Renal cortical epithelial cell (primary cell): ENCODE measurements around the gene HOXC9. TPM values are rescaled to one million over a fixed set of nuclear protein-coding genes. Genes with fewer than 3 reads are reported as not detected.

Experiments
- DNase-seq: peaks from one replicate; pipeline ENCODE4 v3.0.0-alpha.2; 2011; ENCODE audit warnings: low read depth
- total RNA-seq: library from RNA; depleted of rRNA; stranded (reverse); fragments of >200 nt; gene quantifications from 2 replicates; pipeline ENCODE4 v1.2.3, GENCODE V29; 2014

HOXC9 gene
- total RNA-seq, 1 donor from 2014 or later, result 6.5 TPM

DNA sequence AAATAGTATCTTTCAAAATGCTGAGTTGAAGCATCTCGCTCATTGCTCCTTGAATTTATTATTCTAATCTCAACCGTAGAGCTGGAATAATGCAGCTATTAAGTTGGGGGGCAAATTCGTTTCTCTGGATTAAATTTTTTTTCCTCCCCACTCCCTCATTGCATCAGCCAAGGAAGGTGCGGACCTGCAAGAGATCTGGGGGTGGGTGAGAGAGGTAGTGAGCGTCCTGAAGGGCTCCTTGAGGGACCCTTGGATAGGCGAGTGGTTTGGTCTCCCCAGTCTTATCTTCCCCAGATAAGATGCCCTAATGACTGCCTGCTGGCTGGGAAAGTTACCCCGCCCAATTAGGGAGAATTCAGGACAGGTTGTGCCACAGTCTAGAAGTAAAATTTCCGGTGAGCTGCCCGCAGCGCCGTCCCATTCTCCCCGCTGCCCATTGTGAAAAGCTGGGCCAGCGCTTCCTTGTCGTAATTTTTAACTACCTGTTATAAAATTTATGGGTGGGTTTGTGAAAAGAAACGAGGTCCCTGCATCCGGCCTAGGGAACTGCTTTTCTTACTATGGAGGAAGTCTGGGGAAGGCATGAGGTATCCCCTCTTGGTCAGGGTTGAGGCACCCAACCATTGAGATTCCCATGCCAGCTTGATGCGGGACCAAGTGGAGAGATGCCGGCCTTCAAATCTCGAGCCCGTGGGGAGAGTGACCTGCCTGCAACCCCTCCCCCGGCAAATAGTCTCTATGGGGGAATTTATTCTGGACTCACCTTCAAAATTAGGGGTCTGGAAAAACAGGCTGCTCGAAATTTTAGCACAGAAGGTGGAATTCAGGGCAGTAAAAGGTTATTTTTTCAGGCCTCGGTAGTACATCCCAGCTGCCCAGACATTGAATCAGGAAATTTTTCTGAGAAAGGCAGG is 15.3 kb downstream of the HOXC9 start:
- DNase-seq, result no peak

DNA sequence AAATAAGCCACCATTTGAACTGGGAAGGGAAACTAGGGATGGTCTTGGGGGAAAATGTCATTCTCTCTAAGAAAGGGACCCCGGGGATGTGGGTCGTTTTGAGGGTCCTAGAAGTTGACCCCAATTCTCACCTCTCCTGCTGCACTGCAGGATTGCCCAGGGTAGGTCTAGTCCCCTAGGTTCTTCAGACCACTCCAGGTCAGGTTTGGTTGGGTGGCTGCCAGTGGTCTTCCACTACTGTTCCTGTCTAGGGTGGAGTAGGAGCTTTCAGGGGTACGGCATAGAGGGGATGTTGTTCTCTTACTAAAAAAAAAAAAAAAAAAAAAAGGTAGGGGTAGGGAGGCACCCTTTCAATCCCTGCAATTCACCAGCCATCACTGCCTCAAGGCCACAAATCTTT is 16.1 kb downstream of the HOXC9 start:
- no peak for DNase-seq

DNA sequence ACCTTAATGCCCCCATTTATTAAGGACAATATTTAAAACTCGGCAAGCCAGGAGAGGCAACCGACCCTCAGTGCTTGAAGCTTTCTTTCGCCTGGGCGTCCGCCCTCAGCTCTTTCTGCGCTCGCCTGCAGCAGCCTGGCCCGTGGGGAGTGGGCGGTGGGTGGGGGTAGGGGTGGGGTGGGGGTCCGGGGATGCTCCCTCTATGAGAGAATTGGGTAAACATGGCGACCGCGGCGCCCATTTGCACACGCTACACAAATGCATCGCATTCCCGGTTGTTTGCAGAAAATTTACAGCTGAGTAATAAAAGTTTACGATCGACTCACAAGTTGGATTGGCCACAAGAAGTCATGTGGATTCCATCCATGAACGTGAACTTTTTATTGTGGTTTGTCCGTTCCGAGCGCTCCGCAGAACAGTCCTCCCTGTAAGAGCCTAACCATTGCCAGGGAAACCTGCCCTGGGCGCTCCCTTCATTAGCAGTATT is 16.6 kb downstream of the HOXC9 start:
- DNase-seq, result peak; percentile 92

DNA sequence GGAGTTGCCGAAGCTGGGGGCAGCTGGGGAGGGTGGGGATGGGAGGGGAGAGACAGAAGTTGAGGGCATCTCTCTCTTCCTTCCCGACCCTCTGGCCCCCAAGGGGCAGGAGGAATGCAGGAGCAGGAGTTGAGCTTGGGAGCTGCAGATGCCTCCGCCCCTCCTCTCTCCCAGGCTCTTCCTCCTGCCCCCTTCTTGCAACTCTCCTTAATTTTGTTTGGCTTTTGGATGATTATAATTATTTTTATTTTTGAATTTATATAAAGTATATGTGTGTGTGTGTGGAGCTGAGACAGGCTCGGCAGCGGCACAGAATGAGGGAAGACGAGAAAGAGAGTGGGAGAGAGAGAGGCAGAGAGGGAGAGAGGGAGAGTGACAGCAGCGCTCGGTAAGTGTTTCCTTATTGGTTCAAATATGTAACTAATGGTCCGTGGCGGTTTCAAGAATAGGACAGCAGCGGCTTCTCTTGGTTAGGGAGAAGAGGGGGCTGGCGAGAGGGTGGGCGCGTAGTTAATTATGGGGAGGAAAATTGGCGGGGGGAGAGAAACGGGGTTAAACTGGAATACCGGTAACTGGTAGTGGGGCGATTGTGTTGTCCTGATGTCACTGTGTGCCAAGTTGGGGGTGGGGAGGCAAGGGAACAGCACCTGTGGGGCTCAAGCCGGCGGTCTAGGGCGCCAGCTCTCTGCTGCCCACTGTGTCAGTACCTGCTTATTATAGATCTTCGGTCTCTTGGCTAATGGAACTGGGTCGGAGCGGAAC is 17.2 kb downstream of the HOXC9 start:
- DNase-seq, result peak; percentile 64

DNA sequence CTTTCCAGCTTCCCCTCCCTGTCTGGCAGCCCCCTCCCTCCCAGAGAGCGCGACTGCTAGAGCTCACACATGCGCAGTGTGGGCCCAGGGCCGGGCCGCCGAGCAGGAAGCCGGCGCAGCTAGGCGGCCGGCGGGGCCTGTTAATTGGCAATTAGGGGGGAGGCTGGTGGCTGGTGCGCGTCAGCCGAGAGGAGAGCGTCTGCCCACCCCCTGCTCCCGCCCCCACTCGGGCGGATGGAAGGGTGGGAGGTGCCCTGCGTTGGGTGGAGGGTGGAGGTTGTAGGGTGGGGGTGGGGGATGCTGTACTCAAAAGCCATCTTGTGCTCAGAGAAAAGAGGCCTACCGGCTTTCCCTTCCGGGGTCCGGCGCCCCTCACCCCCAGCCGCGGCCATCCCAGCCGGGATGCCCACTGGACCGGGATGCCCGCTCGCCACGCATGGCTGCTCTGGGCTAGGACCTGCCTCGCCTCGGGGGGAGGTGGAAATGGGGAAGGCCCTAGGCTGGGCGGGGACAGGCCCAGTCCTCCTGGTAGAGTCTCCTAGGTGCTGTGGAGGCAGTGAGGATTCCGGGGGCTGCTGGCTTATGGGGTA is 18.0 kb downstream of the HOXC9 start:
- peak; percentile 86 for DNase-seq

DNA sequence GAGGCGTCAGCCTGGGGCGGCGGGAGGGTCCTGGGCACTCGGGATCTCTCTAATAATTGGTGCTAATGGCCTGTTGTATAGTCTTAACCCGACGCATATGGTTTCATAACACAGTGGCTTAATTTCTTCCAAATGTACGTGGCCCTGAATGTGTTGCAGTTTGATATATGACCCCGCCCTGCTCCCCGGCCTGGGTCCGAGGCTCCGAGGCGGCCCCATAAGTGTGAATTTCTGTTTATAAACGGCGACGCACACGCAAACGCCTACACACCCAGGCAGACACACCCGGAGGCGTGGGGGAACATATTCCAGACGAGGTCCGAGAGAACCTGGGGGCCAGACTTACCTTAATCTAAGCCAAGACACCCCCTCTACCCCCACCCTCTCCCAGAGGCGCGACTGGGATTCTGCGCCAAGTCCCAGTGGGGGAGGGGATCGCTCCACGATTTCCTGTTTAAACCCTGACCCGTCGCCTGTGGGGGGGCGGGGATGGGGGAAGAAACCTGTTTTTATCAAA is 18.6 kb downstream of the HOXC9 start:
- DNase-seq, result no peak

DNA sequence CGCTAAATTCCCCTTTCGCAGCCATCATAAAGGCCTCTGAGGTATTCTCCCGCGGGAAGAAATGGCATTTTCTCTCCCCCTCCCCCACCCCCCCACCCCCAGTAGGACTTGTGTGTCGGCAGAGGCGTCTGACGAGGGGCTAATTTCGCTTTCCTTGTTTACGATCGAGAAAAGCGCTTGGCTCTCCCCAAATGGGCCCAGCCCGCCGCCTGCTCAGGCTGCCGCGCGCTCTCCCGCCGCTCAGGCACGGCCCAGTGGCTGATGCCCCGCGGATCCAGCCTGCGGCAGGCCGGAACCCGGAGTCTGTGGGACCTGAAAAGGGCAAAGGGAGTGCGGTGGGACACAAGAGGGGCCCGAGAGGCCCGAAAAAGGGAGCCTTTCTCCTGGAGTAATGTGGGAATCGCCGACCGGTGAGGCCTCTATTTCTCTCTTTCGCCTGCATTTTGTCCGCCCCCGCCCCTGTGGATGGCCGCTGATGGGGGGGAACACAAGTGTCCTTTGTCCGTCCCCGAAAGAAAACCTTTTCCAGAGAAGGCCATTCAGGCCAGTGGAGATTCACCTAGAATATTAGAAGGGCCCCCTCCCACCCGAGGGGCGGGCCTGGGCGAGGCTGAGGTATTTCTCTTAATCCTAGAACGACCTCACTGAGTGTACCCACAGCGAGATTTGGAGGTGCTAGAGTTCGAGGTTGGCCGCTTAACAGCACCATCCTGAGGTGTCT is 19.3 kb downstream of the HOXC9 start:
- no peak for DNase-seq

DNA sequence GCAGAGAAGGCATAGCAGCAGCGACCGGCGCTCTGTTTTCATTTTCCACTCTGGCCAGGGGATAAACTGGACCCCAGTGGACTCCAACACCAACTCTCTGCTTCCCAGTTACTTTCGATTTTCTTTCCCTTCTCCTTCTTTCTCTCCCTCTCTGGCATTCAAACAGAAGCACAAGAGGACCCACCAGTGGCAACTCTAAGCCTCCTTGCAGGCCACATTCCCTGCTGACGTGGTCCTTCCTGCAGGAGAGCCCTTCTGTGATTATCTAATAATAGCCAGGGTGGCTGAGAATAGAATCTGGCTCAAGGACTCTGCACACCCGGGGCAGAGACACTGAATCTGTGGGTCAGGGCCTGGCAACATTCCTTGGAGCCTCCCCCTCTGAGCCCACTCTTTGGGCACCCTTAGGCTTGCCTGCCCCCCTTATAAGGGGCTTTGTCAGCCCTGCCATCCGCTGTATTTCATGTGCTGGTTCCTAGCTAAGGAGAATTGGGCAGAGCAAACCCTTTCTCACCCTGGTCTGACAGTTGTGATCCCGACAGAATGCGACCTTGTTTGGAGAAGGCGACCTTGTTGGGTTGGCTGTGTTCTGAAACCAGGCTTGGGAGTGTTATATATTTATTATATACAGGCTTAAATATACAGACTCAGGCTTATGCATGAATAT is 20.1 kb downstream of the HOXC9 start:
- DNase-seq, result no peak

DNA sequence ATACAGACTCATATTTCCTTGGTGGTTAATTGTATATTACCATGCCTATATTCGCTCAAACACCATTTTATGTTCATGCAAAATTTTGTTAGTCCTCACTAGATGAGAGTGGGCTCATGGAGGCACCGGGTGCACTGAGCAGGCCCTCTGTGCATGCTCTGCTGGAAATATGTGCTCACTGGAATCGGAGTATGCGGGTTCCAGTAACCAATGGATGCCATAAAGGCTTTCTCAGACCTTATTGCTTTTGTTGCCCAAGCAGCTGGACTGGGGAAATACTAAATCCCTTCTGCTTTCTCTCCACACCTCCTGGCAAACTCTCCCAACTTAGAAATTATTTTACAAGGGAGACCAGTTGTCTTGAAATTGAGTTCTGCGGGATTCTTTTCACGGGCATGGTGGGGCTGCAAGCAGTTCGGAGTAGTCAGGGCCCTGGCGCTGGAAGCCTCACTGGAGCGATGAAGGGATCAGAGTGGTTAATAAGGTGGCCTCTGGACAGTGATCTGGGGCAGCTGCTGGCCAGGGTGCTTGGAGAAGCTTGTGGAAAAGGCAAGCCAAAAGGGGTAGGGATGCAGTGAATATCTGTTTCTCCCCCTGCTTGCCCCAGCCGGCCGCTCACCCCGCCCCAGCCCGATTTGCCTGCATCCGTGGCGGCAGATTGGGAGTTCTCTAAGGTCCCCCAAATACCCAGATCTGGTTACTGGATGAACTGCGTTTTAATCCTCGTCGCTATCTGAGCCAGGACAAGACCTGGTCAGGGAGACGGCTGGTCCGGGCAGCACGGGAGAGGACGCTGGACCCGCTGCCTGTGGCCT is 20.8 kb downstream of the HOXC9 start:
- DNase-seq, result no peak

DNA sequence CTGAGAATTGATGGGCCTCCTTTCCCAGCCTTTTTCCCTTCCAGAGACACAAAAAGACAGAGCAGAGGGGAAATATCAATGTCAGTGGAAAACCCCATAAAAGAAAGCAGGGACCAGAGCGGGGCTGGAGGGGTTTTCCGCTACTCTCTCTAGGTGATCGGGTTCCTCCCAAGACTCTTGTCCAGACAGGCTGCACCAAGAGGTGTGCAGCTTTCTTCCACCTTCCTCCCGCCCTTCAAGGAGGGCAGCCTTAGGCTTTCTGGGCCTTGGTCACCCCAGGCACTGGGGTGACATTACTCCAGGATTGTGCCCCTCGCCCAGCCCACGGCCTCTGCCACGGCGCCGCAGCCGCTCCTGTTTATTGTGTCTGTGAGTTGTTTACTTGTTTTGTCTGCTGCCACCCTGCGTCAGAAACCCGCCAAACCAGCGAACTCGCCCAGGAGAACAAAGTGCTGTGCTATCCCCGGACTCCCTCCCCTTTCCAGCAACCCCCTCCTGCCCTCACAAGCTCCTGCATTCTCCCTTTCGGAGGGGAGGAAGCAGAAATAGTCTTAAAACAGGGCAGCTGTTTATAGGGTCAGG is 21.6 kb downstream of the HOXC9 start:
- no peak for DNase-seq

DNA sequence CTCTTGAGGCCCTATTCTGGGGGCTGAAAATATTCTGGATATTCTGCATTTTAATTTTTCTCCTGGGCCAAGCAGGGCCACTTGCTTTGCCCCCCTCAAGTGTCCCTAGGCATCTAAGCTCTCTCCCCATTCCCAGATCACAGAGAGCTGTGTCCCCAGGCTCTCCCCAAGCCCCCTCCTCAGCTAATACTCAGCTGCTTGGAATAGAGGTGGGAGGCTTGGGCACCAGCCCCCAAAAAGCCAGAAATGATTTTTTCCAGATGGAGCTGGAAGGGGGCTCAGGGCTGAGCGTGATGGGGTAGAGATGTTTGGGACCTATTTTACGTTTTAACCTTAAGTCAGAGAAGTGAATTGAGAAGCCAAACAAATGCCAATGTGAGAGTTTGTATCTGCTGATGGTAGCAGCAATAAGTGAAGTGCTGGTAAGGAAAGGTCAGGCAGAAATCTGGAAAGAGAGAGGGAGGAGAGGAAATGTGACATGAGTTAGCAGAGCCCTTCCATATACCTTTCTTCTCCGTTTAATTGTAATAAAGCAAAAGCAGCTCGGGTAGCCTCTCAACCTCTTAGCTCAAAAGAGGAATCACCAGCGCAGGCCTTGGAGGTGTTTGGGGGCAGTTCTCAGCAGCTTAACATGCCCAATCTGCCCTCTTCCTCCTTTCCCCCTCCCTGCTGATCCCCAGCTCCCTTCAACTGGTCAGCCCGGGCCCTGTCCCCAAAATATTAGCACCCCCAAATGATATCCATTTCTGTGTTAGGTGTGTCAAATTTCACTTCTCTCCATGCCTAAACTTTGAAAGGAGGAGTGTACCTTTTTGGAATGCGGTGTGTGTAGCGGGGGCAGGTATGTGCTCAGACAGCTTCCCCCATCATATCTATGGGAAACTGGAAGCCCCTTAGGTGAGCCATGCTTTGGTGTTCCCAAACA is 23.3 kb downstream of the HOXC9 start:
- DNase-seq, result no peak

DNA sequence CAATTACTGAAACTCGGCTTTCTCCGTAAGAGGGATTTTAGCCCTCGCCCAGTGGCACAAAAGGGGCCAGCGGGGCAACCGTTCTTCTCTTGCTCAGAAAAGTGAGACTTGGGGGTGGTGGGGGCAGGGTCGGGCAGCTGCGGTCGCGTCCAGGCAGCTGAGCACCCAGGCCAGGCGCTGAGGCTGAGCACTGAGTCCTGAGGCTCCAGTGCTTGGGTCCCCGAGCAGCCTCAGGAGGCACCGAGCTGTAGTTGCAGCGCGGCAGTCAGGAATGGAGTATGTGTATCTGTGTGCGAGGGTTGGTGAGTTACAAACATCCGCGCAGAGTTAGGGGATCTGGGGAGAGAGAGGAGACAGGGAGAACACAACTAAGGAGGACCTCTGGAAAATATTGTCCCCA is 24.2 kb downstream of the HOXC9 start:
- no peak for DNase-seq

DNA sequence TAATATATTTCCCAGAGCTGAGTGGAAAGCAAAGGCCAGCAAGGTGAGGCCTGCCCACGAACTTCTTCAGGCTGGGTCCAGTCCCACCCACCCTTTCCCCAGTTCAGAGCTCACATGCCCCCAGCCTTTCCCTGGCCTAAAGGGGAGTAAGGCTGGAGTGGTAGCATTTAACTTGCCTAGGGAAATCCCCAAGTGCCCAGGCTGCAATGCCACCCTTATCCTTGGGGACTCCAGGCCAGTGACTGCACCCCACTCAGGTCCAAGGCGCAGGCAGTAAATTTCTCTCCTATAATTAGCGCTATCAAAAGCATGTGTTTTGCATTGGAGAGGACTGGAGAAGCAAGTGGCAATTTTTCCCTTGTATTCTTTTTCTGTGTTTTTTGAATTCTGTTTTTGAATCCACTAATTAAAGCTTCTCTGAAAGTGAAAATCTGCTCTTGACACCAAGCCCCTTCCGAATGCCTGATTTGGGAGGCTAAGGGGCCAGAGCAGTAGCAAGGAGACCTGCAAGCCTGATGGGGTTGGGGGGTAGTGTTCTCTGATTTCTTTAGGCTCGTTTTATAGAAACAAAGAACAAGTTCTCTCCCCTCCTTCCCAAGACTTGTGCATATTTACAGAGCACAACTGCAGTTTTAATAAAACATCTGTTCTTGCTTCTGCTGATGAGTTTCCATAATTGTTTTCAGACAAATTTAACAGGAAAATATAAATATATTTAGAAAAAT is 24.8 kb downstream of the HOXC9 start:
- no peak for DNase-seq

DNA sequence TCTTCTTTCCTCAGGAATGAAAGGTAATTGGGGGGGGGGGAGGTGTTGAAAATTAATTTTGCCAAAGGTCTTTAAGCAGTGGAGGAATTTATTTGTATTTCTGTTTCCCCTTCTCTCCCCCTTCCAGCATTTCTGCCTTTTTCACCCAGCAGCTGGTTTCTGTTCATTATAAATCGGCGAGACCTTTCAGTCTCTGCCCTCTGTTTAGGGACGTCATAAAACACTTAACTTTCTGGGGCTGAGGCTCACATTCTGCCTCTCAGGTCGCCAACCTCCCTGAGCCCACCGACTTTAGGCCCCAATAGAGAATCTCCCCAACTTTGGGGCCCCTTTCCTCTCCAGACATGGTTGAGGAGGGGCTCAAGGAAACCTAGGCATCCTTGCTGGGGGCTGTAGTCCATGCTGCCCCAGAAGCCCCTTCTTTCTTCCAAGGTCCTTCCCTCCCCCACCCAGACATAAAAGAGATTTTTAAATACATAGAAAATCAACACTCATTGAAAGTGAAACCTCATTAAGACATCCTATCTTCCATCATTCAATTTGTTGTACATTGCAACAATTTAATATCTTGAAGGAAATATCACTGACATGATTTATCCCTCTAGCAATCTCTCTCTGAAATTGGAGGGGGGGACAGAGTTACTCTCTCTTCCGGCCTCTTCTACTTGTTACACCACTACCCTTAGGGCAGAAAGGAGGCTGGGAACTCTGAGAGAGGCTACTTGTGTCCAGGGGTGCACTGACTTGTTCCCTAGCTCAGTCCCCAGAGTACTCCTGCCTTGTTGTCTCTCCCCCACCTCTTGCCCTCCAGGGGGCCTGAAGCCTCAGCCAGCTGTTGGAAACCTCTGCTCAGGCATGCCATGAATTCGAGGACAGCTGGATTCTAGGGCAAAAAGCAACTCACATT is 25.8 kb downstream of the HOXC9 start:
- no peak for DNase-seq

DNA sequence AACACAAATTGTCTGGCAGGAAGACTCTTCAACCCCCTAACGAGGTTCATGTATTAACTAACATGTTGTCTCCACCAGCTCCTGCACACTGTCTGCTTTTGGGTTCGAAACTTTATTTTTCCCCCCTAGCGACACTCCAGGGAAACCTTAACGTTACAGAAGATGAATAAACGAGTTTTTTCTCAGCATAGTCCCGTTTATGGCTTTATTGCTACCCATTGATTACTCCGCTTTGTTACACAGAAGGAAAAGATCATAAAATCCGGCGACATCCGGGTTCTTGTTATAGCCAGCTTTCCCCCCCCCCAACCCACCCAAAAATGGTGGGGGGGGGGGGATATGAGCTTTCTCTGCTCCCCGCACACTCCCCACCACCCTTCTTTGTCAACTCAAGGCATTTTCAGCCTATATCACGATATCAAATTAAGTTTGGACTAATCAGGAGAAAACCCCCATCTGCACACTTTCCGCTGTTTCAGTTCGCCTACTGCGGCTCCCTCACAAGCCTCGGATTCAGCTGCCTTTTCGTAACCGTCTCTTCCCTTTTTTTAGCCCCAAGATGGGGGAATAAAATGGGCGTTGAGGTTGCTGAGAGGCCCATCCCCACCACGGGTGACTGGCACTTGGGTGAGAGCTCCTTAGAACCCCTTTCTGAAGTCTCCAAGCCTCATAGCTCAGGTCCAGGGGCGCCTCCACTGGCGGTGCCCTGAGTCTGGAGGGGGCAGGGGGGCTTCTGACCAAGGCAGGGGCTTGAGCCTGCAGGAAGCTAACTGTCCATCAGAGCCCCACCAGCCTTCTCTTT is 26.9 kb downstream of the HOXC9 start:
- DNase-seq, result no peak

DNA sequence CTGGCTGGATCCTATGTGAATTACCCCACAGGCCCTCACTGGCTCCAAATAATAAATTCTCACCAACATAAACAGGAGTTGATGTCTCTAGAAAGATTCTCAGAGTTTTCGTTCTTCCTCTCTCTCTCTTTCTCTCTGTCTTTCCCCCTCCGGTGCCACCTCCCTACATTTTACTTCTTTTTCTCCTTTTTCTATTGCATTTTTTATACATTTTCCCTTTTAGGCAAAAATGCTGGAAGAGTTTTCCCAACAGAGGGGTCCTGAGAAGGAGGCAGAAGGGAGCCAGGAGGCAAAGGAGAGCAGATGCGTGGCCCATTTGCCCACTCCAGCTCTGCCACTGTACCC is 27.5 kb downstream of the HOXC9 start:
- DNase-seq, result no peak
